GM10266 (cell line): ENCODE data around the gene EEF1A2.

Source experiments
- DNase-seq: peaks from one replicate; pipeline ENCODE4 v3.0.0; 2012; ENCODE audit errors: extremely low spot score
- TF ChIP-seq, protein P1 (sequence below): IDR thresholded peaks from 2 replicates; pipeline ENCODE4 v1.5.1; 2012; ENCODE audit warnings: mild to moderate bottlenecking, low read depth; ENCODE audit not compliant: control insufficient read depth, insufficient read depth; ENCODE audit errors: missing control alignments

EEF1A2 gene

DNA sequence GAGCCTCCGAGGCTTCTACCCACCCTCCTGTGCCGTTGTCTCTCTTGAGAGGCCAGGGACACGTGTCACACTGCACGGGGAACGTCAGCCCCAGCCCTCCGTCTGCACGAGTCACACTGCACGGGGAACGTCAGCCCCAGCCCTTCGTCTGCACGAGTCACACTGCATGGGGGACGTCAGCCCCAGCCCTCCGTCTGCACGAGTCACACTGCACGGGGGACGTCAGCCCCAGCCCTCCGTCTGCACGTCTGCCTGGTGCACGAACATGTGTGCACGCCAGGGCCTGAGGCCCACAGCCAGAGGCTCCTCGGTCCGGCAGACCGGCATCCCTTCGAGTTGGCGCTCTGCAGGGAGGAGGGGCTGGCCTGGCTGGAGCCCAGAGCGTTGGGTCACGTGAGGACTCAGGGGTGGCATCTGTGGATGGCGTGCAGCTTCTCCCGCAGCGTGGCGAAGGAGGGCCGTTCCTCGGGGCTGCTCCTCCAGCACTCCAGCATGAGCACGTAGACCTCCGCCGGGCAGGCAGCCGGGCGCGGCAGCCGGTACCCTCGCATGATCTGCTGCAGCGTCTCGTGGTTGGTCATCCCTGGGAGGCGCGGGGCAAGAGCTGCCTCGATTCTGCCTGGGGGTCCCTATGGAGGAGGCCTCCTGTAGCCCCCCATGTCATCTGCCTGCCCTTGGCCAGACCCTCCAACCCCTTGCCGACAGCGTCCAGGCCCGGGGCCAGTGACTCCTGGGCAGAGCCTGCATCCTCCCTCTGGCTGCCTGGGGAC is 41.7 kb upstream of the EEF1A2 start:
- no peak for DNase-seq
- TF ChIP-seq, protein P1, sequence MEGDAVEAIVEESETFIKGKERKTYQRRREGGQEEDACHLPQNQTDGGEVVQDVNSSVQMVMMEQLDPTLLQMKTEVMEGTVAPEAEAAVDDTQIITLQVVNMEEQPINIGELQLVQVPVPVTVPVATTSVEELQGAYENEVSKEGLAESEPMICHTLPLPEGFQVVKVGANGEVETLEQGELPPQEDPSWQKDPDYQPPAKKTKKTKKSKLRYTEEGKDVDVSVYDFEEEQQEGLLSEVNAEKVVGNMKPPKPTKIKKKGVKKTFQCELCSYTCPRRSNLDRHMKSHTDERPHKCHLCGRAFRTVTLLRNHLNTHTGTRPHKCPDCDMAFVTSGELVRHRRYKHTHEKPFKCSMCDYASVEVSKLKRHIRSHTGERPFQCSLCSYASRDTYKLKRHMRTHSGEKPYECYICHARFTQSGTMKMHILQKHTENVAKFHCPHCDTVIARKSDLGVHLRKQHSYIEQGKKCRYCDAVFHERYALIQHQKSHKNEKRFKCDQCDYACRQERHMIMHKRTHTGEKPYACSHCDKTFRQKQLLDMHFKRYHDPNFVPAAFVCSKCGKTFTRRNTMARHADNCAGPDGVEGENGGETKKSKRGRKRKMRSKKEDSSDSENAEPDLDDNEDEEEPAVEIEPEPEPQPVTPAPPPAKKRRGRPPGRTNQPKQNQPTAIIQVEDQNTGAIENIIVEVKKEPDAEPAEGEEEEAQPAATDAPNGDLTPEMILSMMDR = no peak

DNA sequence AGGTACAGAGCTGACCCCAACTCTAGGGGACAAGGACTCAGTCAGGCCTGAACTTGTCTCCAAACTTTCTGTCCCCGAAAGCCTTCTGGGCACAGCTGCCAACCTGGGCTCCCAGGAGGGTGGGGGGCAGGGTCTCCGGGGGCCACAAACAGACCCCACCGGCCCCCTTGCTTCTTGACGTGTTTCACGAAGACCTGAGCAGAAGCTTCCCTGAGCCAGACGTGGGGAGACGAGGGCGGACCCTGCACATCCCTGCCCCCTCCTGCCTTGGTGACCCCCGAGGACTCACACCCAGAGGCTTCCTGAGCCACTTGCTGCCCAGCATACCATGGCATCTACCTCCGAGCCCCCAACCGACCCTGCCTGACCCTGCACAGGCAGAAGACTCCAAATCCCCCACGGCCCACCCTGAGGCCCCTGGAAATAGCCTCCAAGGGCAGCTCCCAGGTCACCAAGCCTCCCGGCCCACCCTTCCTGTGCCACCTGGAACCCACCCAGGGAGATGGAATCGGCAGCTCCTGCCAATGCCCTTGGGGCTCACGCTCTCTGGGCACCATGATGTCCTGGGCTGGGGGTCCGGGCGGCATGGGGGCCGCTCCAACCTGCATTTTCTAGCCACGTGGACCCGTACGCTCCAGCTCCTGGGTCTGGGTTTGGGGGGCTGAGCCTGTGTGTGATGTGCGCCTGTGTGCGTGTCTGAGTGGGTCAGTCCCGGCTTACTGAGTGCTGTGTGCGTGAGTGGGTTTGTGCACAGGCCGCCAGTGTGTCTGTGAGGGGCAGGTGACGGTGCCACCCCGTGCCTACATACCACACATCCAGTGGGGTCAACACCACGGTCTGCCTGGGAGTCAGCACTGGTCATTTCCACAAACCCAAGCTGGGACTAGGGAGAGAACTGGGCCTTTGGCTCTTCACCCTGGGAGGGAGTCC is 40.8 kb upstream of the EEF1A2 start:
- TF ChIP-seq, protein P1 = no peak
- DNase-seq = no peak

DNA sequence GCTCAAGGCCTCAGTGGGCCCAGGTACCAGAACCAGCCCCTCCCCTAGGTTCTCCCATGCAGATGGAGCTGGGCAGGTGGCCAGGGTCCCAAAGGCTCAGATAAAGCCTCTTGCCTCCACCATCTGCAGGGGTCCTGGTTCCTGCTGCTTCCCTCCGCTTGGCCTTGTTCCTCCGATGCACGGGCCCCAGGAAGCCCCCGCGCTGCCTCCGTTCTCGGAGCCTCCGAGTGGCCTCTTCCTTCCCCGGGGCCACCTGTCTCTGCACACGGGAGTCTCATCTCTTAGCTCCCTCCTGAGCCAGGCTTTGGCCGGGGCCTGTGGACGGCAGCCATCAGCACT is 40.2 kb upstream of the EEF1A2 start:
- DNase-seq = no peak
- TF ChIP-seq, protein P1 = no peak

DNA sequence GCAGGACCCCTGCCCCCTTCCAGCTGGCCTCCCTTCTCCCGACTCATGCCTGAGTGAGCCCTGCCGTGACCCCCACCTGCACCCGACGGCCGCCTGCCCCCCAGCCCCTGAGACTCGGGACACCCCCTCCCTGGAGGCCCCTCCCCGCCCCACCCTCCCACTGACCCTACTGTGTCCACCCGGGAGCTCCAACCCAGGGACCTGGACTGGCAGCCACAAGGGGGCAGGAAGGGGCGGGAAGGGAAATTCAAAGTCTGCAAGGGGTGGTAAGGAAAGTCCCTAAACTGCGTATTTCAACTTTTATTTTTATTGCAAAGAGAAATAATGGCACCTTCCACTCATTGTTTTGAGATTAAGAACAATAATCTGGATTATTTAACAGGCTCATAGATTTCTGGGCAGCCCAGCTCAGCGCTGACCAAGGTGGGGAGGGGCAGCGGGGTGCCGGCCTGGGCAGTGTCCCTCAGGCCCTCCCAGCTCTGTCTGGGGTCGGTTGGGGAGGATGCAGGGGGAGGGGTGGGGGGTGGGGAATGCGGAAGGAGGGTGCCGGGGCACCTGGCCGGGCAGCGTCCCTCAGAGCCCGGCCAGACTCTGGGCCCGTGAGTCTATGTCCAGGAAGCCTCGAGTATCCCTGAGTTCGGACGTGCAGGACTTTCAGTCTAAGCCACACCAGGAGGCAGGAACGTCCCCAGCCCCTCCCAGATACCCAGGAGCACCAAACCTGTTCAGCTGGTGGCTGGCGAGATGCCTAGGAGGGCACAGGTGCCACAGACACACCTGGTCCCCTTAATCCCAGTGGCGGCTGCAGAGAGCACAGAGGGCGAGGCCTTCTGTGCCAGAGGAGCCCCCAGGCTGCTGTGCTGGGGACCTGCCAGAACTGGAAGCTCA is 39.6 kb upstream of the EEF1A2 start:
- DNase-seq = peak; percentile 76
- TF ChIP-seq, protein P1 = peak; percentile 22

DNA sequence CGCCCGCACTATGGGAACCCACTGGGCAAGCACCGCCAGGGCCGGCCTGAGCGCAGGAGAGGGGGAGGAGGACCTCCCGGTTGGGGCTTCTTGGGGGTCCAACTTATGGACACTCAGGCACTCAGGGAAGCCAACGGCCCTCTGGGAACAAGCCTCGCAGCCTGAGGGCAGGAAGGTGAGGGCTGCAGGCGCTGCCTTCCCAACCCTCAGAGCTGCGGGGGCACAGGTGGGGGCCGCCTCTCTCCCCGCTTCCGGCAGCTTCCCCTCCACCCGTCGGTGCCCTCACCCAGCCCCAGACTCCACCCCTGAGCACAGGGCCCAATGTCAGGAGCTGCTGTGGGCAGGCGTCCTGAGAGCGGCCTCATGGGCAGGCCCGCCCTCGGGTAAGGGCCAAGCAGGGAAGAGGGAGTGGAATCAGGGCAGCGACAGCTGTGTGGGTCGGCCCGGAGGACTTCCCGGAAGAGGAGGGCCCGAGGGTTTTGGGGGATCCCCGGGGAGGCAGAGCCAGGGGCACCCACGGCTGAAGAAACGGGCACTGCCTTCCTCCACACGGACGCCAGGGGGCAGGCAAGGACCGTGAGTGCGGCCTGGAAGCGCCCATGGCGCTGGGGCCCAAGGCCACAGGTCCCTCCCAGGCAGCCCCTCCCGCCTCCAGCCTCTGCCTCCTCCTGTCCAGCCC is 38.8 kb upstream of the EEF1A2 start:
- DNase-seq = peak; percentile 100
- TF ChIP-seq, protein P1 = peak; percentile 98

DNA sequence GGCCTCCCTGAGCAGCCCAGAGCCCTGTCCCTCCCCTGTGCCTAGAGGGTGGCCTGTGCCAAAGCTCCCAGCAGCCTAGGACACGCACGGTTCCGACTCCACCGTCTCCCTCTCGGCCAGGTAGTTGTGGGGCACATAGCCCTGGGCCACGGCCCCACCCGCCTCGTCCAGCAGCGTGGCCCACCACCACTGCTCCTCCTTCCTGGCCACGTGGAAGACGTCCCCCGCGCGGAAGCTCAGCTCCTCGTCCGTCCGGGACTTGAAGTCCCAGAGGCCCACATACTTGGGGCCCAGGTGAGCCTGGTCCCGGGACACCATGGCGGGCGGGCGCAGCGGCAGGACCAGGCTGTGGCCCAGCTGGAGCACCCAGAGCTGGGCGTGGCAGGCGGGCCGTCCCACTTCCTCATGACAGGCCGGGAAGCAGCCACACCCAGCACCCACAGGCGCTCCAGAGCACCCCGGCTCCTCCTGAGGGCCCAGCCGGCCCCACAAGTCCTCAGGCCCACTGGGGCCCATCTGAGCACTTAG is 38.2 kb upstream of the EEF1A2 start, which contains the start of gene PTK6:
Gene PTK6 (minus strand): TSS at position 380 of the 528 bp plus-strand sequence. CDS start 62 bp downstream, at position 318.
- DNase-seq = peak; percentile 78
- TF ChIP-seq, protein P1 = no peak
